HG03520 (cell line): ENCODE measurements around the gene GALNT5.

Source experiments
- ATAC-seq: cut with Tn5 transposase; IDR thresholded peaks from one replicate; pipeline ENCODE4 v1.9.1; 2021; ENCODE audit warnings: mild to moderate bottlenecking, moderate library complexity; ENCODE audit not compliant: unreplicated experiment

GALNT5 gene

DNA sequence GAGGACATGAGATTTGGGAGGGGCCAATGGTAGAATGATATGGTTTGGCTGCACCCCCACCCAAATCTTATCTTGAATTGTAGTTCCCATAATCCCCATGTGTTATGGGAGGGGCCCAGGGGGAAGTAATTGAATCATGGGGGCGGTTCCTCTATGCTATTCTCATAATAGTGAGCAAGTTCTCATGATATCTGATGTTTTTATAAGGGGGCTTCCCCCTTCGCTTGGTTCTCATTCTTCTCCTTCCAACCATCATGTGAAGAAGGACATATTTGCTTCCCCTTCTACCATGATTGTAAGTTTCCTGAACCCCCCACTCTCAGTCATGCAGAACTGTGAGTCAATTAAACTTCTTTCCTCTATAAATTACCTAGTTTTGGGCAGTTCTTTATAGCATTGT, 105.1 kb downstream of the GALNT5 start:
- no peak for ATAC-seq

DNA sequence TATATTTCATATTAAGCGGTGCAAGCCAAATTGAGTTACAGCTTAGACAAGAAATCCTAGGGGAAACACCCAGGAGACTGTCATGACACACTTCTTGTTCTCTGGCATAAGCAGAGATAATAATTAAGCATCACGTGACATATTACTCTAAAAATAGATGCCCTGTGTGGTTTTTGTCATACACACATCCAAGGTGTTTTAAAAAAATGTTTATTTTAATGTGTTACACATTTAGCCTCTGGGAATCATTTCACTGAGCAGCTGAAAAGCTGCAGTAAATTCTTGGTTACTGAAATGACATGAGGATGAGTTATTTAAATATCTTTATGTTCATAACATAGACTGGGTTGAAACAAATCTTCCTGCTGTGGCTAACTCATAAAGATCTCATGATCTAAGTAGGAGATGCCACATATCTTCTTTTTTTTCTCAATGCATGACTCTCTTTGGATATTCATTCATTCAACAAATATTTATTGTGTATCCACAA, 106.2 kb downstream of the GALNT5 start:
- ATAC-seq: peak; percentile 47
